SJSA1 (cell line): ENCODE data around the gene LYPLA2. TPM values are rescaled to one million over a fixed set of nuclear protein-coding genes. Genes with fewer than 3 reads are reported as not detected.
"Not testable (repeated sequence)": the region's sequence is repeated elsewhere in the genome, so short reads cannot be mapped to it uniquely, and the experiment has no call there.

Experiments
- DNase-seq, 2 experiments: peaks; one replicate each; pipeline ENCODE4 v3.0.0-alpha.2; 2015 to 2020; ENCODE audit warnings: low spot score in 2 of 2, low read depth in 1 of 2
- H3K27ac ChIP-seq: fragments of 250-450 bp; sonication (Bioruptor Pico); 2 replicates; pipeline ENCODE4 v1.5.1; 2020; ENCODE audit warnings: mild to moderate bottlenecking, moderate library complexity
- H3K27me3 ChIP-seq: fragments of 250-450 bp; sonication (Bioruptor Pico); replicated peaks from 2 replicates; pipeline ENCODE4 v1.5.1; 2020; ENCODE audit warnings: mild to moderate bottlenecking, moderate library complexity
- H3K36me3 ChIP-seq: fragments of 250-450 bp; sonication (Bioruptor Pico); 2 replicates; pipeline ENCODE4 v1.5.1; 2020; ENCODE audit warnings: mild to moderate bottlenecking
- H3K4me1 ChIP-seq: fragments of 250-450 bp; sonication (Bioruptor Pico); replicated peaks from 2 replicates; pipeline ENCODE4 v1.6.1; 2021; ENCODE audit warnings: mild to moderate bottlenecking
- H3K4me3 ChIP-seq: fragments of 250-450 bp; sonication (Bioruptor Pico); 2 replicates; pipeline ENCODE4 v1.5.1; 2020; ENCODE audit warnings: mild to moderate bottlenecking
- H3K9me3 ChIP-seq: fragments of 250-450 bp; sonication (Bioruptor Pico); replicated peaks from 2 replicates; pipeline ENCODE4 v1.5.1; 2020; ENCODE audit warnings: mild to moderate bottlenecking
- total RNA-seq: library from RNA; depleted of rRNA; stranded (reverse); fragments of >200 nt; shearing (Covaris generic); gene quantifications from 2 replicates; pipeline ENCODE4 v1.2.3, GENCODE V29; 2014

LYPLA2 gene
- total RNA-seq, 1 experiment from 2014 or later, result 46.6 TPM

- H3K27me3 ChIP-seq, result no peaks in the 10 kb centered on the region
- peak within 1 kb of the TSS; percentile 61 for H3K27ac ChIP-seq
- H3K36me3 ChIP-seq, result peaks cover 39% of the 10 kb centered on the region
- peak within 1 kb of the TSS; percentile 74 for H3K4me3 ChIP-seq
- peak; percentile 89 to 97 for DNase-seq
- H3K4me1 ChIP-seq, result peaks cover 17% of the 10 kb centered on the region
- no peaks in the 10 kb centered on the region for H3K9me3 ChIP-seq
Observed at GRCh38 chr1:23800400-23801337, 9.7 kb downstream of the LYPLA2 start, which contains the start of gene GALE. GALE (minus strand) TSS chr1:23800754; CDS start chr1:23799007, 1,747 bp downstream.

GRCh38 chr1:23801338-23801748 lies 10.4 kb downstream of the LYPLA2 start:
- Histone ChIP-seq H3K9me3 (no peaks in the 10 kb centered on the region), H3K4me1 (peaks cover 17% of the 10 kb centered on the region), H3K4me3 (peak overlapping the region; percentile 74), H3K27me3 (no peaks in the 10 kb centered on the region), H3K27ac (peak overlapping the region; percentile 50), H3K36me3 (peaks cover 35% of the 10 kb centered on the region)
- no peak for DNase-seq

GRCh38 chr1:23801876-23802275 lies 10.9 kb downstream of the LYPLA2 start:
- Histone ChIP-seq H3K9me3 (no peaks in the 10 kb centered on the region), H3K36me3 (peaks cover 32% of the 10 kb centered on the region), H3K4me3 (no peak overlapping the region), H3K4me1 (peaks cover 17% of the 10 kb centered on the region), H3K27ac (no peak overlapping the region), H3K27me3 (no peaks in the 10 kb centered on the region)
- DNase-seq, result no peak

- Histone ChIP-seq H3K4me1 (peaks cover 17% of the 10 kb centered on the region), H3K36me3 (peaks cover 22% of the 10 kb centered on the region)
- not testable (repeated sequence) for H3K9me3 ChIP-seq, DNase-seq, H3K4me3 ChIP-seq, H3K27ac ChIP-seq, H3K27me3 ChIP-seq
Observed at GRCh38 chr1:23802809-23803342, 11.9 kb downstream of the LYPLA2 start.

DNA sequence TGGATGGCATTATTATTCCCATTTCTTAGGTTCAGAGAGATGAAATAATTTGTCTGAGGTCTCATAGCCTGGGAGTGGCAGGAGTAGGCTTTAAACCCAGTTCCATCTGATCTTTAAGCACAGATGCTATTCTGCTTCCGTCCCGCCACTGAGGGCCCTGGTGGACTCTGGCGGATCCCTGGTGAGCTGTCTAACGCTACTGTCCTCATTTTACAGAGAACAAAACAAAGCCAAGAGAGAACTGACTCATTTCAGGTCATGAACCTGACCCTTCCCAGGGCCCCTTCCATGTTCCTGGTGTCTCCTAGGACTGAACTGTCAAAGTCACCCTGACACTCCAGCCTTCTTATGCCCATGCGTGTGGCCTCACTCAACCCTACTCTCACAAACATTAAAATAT lies 12.7 kb downstream of the LYPLA2 start:
- peaks cover 16% of the 10 kb centered on the region for H3K36me3 ChIP-seq
- H3K9me3 ChIP-seq, result no peaks in the 10 kb centered on the region
- no peak overlapping the region for H3K27ac ChIP-seq
- DNase-seq, result no peak
- H3K4me1 ChIP-seq, result peaks cover 17% of the 10 kb centered on the region
- H3K4me3 ChIP-seq, result no peak overlapping the region
- no peaks in the 10 kb centered on the region for H3K27me3 ChIP-seq

- Histone ChIP-seq H3K4me3 (no peak overlapping the region), H3K4me1 (peaks cover 12% of the 10 kb centered on the region), H3K27me3 (no peaks in the 10 kb centered on the region), H3K36me3 (peaks cover 10% of the 10 kb centered on the region), H3K27ac (no peak overlapping the region), H3K9me3 (no peaks in the 10 kb centered on the region)
- no peak for DNase-seq
Observed at GRCh38 chr1:23804183-23804835, 13.4 kb downstream of the LYPLA2 start.

GRCh38 chr1:23805025-23805424 lies 14.1 kb downstream of the LYPLA2 start:
- no peaks in the 10 kb centered on the region for H3K9me3 ChIP-seq
- H3K36me3 ChIP-seq, result peaks cover 5% of the 10 kb centered on the region; the same call in 1 of the 2 replicates
- no peak for DNase-seq
- no peaks in the 10 kb centered on the region for H3K27me3 ChIP-seq
- H3K27ac ChIP-seq, result no peak overlapping the region
- H3K4me1 ChIP-seq, result peaks cover 5% of the 10 kb centered on the region
- no peak overlapping the region for H3K4me3 ChIP-seq

DNA sequence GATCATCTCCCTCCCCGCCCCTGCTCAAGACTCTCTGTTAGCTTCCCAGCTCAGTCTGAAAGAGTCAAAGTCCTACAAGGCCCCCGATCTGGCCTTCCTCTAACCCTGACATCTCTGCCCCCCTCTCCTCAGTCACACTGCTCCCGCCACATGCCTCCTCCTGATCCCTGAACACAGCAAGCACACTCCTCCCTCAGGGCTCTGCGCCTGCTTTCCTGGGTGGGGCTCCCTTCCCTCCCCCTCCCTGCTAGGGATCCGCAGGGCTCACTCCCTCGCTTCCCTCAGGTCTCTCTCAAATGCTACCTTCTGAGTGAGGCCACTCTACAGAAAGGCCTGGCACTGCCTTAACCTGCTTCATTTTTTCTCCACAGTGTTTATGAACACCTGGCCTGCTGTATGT lies 15.3 kb downstream of the LYPLA2 start:
- Histone ChIP-seq H3K4me3 (no peak overlapping the region), H3K27ac (no peak overlapping the region), H3K27me3 (no peaks in the 10 kb centered on the region), H3K4me1 (peaks cover 2% of the 10 kb centered on the region), H3K9me3 (no peaks in the 10 kb centered on the region), H3K36me3 (peaks cover 2% of the 10 kb centered on the region; the same call in 1 of the 2 replicates)
- no peak for DNase-seq

GRCh38 chr1:23807453-23807852 lies 16.5 kb downstream of the LYPLA2 start:
- DNase-seq, result no peak
- no peaks in the 10 kb centered on the region for H3K9me3 ChIP-seq
- no peak overlapping the region for H3K27ac ChIP-seq
- H3K4me3 ChIP-seq, result no peak overlapping the region
- peaks cover 2% of the 10 kb centered on the region; the same call in 1 of the 2 replicates for H3K36me3 ChIP-seq
- H3K4me1 ChIP-seq, result no peaks in the 10 kb centered on the region
- no peaks in the 10 kb centered on the region for H3K27me3 ChIP-seq

DNA sequence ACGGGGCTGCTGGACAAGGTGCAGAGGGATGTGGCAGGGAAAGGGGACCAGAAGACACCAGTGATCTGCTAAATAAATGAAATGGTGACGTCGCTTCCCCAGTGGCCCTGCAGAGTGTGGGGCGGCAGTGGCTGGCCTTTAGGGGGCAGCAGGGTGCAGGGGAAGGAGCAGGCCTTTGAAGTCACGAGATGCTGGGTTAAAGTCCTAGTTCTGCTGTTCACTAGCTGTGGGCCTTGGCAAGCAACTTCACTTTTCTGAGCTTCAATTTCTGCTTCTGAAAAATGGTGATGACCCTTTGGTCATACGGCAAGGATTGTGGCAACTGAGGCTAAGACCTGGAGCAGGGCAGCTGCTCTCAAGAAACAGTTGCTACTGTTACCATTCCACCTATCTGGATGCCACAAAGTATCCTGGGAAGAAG lies 18.8 kb downstream of the LYPLA2 start:
- peak; percentile 51 to 78 for DNase-seq
- Histone ChIP-seq H3K9me3 (no peaks in the 10 kb centered on the region), H3K4me3 (no peak overlapping the region), H3K36me3 (peaks cover 10% of the 10 kb centered on the region), H3K27me3 (no peaks in the 10 kb centered on the region), H3K27ac (no peak overlapping the region), H3K4me1 (no peaks in the 10 kb centered on the region)

GRCh38 chr1:23810818-23811540 lies 20.0 kb downstream of the LYPLA2 start:
- Histone ChIP-seq H3K27ac (no peak overlapping the region), H3K36me3 (peaks cover 13% of the 10 kb centered on the region), H3K9me3 (no peaks in the 10 kb centered on the region), H3K27me3 (no peaks in the 10 kb centered on the region), H3K4me1 (no peaks in the 10 kb centered on the region), H3K4me3 (no peak overlapping the region)
- DNase-seq, result no peak

DNA sequence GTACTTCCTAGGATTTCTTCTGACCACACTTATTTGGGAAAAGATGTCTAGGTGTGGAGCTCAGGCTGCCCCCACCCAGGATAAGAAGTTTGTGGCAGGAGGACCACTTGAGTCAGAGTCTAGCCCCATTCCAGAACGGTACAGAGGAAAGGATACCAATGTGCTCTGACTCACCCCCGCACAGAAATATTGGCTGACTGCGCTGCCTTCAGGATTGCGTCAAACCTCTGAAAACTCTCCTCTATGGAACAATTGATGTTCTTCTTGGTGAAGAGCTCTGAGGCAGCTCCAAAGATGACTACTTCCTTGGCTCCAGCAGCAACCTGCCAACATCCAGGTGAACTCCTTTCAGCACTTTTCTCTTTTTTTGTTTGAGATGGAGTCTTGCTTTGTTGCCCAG lies 23.1 kb downstream of the LYPLA2 start:
- no peaks in the 10 kb centered on the region for H3K9me3 ChIP-seq
- H3K27me3 ChIP-seq, result no peaks in the 10 kb centered on the region
- H3K36me3 ChIP-seq, result peaks cover 21% of the 10 kb centered on the region
- DNase-seq, result no peak
- H3K27ac ChIP-seq, result no peak overlapping the region
- no peaks in the 10 kb centered on the region for H3K4me1 ChIP-seq
- H3K4me3 ChIP-seq, result no peak overlapping the region

DNA sequence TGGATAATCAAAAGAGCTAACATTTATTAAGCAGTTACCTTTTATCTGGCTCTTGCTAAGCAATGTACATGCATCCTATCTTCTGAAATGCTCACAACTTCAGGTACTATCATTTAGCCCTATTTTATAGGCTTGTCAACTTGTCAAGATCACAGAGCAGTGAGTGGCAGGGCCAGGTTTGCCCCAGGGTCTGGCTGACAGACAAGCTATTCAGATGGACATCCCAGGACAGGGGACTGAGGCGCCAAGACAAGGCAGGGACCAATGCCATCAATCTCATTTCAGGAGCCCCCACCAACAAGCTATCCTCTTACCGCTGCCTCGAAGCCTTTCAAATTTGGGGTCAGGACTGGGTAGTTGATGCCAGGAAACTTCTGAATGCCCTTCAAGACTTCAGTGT lies 25.4 kb downstream of the LYPLA2 start:
- Histone ChIP-seq H3K27me3 (no peaks in the 10 kb centered on the region), H3K36me3 (peaks cover 21% of the 10 kb centered on the region), H3K27ac (no peak overlapping the region), H3K9me3 (no peaks in the 10 kb centered on the region), H3K4me1 (no peaks in the 10 kb centered on the region), H3K4me3 (no peak overlapping the region)
- DNase-seq, result no peak
